HG03097 (cell line): ENCODE results near the gene CBX2.

Source experiments
- ATAC-seq: cut with Tn5 transposase; IDR thresholded peaks from one replicate; pipeline ENCODE4 v1.9.1; 2021; ENCODE audit not compliant: unreplicated experiment, low FRiP score

CBX2 gene

DNA sequence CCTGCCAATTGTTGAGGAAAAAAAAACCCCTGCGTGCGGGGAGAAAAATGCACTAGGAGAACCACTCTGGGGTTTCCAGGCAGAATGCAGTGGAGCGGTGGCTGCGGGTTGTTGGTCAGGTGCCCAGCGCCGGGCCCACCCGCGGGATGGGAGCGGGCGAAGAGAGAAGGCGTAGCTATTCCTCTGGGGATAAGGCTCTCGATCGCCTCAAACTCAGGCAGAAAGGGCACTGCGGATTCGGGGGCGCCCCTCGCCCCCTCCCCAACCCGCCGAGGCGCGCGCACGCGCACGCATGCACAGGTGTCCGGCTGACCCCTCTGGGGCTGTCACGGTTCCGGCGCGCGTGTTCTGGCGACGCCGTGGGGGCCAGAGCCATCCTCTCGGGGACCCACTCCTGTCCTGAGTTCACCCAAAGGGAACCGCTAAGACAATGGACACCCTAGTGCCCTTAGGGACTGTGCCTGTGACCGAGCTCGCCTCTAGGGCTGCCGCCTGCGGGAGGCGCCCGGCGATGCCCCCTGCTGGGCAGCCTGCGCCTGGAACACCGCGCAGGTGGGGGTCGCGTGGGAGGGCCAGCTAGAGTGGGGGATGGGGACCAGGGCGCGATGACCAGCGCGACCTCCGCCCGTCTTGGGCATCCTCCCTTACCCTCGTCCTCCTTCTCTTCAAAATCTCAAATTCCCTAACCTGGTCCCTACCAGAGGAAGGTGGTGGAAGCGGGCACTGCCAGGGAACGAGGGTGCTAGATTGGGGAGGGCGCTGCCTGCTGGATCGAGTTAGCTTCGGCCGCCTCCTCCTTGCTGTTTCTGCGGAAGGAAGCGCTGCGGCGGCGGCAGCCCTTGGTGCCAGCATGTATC lies 33.3 kb downstream of the CBX2 start:
- no peak for ATAC-seq

GRCh38 chr17:79811868-79812352 lies 34.0 kb downstream of the CBX2 start:
- ATAC-seq, result no peak

DNA sequence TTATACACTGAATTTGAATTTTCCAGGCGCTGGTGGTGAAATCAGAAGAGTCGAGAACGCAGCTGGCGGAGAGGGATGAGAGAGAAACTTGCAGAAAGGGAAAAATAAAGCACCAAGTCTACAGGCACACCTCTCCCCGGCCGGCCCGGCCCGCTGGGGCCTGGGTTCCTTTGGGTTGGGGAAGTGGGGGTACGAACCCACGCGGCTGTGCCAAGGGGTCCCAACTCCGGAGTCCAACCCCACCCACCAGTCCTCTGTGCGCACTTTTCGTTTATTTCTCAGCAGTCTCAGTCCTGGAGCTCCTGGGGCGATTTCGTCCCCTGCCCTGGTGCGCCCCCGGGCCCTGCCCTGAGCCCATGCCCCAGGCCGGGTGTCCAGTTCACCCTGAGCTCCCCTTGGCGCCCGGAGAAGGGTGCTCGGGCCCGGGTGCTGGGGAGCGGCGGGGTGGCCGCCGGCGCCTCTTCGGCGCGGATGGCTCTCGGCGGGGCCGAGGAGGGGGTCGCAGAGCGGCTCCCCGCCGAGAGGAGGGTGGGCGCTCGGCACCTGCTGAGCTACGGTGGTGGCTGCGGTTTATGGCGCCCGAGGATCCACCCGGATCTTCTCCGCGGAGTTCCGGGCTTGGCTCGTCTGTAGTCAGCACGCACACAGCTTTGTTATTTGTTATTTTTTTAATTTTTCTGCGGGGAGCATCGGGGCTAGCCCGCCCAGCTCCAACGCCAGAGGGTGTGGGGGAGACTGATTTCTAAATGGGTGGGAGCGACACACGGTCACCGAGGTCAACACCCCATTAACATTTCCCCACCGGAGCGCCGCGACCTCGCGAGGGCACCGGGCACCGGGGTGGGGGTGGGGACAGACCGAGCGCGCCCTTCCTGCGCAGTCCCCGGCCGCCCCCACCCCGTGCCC lies 34.7 kb downstream of the CBX2 start:
- ATAC-seq, result no peak

- ATAC-seq, result no peak
Observed at GRCh38 chr17:79813297-79814126, 35.6 kb downstream of the CBX2 start.

DNA sequence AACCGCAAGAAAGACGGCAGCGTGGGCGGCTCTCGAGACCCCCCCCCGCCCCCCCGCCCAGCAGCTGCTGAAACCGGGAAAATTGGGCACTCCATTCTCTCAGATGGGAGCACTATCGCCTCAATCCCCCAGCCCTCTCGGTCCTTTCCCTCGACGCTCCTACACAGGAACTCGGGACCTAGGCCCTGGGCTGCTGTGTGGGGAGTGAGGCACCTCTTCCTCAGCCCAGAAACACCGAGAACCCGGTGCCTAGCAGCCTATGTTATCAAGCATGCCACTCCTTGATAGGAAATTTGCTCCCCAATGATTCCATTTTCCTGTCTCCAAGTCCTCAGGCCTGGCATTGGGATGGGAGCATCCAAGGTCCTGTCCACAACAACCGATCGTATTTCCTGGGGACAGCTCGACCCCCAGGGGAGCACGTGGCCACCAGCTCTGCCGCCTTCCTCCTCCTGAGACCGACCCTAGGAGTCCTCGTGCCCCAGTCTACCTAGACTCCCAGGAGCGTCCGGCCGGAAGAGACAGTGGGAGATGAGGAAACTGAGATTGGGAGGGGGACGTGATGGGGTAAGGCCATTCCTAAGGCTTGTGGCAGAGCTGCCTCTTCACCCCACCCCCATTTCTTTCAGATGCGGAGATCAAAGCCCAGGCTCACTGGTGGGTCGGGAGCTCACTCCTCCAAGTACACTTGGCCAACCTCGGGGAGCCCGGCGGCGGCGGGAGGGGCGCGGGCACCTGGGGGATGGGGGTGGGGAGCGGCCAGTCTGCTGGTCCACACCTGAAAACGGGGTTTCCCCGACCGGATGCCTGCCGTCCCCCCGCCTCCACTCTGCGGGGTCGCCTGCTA lies 36.4 kb downstream of the CBX2 start:
- no peak for ATAC-seq

DNA sequence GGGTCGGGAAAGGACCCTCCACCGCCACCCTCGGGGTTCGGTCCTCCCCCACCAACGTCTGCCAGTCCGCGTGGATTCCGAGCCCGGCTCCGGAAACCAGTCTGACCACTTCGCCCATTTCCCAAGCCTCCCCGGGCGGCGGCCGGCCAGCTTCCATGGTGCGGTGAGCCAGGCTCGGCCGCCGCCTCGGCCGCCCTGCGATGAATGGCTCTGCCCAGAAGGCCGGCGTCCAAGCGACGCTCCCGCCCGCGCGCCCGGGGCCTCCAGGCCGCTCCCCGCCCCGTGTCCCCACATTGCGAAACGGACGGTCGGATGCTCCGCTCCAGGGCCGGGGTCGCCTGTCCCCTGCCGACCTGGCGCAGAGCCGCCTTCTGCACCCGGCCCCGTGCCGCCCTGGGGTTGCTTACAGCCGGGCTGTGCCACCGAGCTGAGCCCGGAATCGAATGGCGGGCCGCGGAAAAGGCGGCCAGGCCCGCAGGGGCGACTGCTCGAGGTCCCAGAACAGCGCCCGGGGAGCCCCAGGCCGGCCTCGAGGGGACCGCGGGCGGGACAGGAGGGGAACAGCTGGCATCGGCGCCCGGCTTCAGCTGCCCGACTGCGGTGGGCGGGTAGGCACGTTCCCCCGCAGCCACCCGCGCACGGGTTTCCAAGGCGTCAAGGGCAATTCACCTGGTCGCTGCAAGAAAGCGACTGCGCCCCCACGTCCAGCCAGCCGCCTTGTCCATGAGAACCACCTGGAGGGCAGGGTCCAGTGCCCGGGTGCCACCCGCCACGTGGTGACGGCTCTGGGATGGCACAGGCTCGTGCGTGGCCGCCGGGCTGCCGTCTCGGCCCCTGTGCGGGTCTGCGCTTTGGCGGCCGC lies 37.3 kb downstream of the CBX2 start:
- no peak for ATAC-seq

DNA sequence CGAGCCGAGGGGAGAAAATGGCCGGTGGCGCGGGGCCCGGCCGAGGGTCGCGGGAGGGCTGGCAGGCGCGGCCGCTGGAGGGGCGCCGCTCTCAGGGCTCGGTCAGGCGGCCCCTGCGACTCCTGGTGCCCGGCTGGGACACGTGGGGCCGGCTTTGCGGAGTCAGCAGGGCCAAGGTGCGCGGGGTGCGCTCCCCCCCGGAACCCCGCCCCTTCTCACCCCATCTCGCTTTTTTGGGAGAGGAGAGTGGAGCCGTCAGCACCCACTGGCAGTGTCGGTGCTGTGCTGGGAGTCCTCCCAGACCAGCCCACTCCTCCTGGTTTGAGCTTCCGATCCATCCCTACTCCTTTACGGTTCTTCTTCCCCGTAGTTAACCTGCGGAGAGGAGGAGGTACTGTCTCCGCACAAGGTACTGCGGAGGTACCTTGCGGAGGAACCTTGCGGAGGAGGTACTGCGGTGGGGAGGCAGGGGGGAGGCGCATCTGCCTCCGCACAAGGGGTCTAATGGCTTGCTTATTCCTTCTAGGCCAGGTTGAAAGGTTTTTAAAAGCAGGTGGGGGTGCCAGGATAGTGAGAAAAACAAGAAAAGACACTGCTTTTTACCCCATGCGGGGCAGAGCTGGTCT lies 38.0 kb downstream of the CBX2 start:
- no peak for ATAC-seq

- no peak for ATAC-seq
Observed at GRCh38 chr17:79818026-79818758, 40.2 kb downstream of the CBX2 start.

DNA sequence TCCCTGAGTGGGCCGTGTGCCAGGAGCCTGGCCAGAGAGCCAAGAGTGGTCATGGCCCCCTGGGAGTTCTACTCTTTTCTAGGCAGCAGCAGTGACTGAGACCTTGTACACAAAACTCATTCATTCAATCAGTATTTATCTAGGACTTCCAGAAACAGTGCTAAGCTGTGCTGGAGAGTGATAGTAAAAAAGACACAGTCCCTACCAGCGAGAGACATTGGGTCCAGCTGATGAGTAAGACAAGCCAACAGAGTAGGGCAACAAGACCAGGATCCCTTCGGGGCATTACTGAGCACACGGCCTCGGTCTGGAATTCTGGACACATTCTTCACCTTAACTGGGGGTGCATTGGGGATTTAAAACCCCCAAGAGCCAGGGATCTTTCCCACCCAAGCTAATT lies 41.1 kb downstream of the CBX2 start:
- no peak for ATAC-seq

- ATAC-seq, result no peak
Observed at GRCh38 chr17:79819534-79820276, 41.8 kb downstream of the CBX2 start.

DNA sequence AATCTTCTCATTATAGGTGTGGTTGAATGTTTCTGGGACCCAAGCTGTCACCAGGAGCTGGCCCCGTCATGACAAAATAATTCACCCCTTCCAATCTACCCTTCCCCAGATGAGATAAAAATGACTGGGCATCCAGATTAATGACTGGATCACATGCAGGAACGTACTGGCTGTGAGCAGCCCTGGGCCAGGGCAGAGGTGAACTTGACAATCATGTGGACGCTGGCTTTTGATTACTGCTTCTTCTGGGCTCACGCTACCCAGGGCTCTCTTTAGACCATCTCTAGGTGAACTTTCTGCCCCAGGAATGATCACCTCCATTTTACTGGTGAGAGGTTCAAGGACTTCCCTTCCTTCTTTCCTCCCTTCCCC lies 43.0 kb downstream of the CBX2 start:
- ATAC-seq, result no peak

DNA sequence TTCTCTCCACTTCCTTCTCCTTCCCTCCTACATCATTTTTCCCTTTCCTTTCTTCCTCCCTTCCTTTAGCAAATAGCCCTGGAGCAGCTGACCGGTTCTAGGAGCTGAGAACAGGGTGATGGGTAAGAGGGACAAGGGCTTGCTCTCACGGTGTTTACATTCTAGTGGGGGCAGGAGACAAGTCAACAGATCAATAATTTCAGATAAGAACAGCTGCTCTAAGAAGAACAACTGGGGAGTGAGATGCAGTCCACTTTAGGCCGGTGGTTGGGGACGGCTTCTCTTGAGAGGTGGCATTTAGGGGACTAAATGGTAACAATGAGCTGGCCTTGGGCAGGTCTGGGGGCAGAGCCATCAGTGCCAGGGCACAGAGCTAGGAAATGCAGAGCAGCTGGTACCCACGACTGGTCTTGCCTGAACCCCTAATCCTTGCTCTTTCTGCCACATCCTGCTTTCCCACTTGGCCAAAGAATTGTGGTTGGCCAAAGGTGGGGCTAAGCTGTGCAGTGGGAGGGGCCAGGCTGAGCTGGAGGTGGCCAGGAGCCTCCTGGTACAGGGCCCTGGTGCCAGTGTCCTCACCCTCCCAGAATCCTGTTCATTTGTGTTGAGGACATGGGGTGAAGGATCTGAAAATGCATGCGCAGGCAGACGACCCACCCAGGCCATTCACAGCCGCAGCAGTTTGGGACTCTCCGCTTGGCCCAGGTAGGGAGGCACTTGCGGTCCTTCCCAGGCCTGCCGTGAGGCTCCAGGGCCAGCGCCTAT lies 43.6 kb downstream of the CBX2 start:
- no peak for ATAC-seq

DNA sequence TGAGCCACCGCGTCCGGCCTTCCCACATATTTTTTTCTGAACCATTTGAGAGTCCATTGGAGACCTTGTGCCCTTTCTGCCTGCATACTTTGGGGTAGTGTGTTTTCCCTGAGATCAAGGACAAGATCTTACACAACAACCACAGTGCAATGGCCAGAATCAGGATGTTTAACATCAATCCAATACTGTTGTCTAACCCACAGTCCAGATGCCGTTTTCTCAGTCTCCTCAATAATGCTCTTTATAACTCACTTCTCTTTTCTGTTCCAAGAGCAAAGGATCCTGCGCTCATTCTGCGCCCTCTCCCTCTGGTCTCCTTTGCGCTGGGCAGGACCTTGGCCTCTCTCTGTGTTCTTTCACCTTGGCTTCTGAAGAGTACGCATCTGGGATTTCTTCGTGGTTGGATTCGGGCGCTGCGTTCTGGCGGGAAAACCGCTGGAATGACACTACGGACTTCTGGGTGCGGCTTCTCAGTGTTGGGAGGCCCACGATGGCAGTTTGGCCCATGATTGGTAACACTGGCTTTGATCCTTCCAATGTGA lies 44.7 kb downstream of the CBX2 start:
- ATAC-seq, result no peak

GRCh38 chr17:79824234-79824633 lies 46.3 kb downstream of the CBX2 start:
- no peak for ATAC-seq

DNA sequence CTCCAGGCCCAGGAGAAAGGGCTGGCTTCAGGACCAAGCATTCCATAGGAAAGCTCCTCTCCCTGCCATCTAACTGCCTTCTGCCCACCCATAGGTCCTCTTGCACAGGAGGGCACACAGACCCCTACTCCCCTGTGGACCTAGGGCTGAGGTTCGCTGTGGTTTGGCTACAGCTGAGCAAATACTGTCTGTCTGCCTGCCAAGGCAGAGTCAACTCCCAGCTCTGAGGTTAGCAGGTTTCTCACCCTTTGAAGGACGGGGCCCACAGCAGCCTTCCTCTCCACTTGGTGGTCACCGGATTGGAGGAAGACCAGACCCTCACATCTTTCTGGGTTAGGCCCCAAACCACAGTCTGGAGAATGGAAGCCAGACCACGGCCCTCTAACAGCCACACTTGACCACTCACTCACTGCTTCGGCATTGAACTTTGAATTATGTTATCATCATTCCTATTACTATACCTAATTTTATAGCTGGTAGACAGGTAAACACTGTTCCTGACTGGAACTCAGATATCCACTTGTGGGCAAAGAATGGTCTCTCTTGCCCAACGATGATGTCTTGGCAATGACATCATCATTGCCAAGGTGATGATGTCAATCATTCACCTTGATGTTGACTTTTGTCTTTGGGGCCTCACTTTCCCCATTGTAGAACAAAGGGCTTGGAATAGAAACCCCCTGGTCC lies 47.1 kb downstream of the CBX2 start:
- no peak for ATAC-seq

DNA sequence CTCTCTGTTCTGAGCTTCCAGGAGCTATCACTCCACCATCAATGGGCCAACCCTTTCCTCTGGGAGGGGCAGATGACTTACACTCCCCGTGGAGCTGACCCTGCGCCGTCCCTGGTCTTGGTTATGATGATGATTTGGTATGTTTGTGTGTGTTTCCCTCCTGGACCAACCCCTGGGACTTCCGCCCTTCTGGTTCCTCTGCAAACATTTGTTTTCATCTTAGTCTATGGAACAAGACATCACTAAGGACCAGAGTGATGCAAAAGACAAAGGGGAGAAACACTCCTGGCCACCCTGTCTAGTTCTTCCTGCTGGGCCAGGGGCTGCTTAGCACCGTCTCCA lies 47.6 kb downstream of the CBX2 start:
- no peak for ATAC-seq
